Upper lobe of left lung (tissue), 4 donors: ENCODE data around the gene SLC30A7.

Source experiments
- EP300 ChIP-seq, 4 donors: sonication (generic); formaldehyde crosslinking; IDR thresholded peaks; one replicate each; pipeline ENCODE4 v1.5.1; 2017; ENCODE audit warnings: antibody characterized with exemption in 4 of 4, control low read depth in 2 of 4
- POLR2A ChIP-seq, 4 donors: fragments of 450-650 bp; IDR thresholded peaks; one replicate each; pipeline ENCODE4 v1.5.1; 2016 to 2017; ENCODE audit warnings: antibody characterized with exemption in 4 of 4, mild to moderate bottlenecking in 2 of 4
- POLR2AphosphoS5 ChIP-seq, 2 donors: sonication (generic); formaldehyde crosslinking; IDR thresholded peaks; one replicate each; pipeline ENCODE4 v1.5.1; 2017; ENCODE audit warnings: antibody characterized with exemption in 2 of 2
- TF ChIP-seq, protein P1 (sequence below), 6 experiments: fragments of 450-650 bp in 4 of 6; fragments of 200-600 bp in 2 of 6; sonication (generic) in 2 of 6; IDR thresholded peaks; one replicate each; pipeline ENCODE4 v1.5.1; 2016 to 2019; ENCODE audit warnings: antibody characterized with exemption in 6 of 6

DNA sequence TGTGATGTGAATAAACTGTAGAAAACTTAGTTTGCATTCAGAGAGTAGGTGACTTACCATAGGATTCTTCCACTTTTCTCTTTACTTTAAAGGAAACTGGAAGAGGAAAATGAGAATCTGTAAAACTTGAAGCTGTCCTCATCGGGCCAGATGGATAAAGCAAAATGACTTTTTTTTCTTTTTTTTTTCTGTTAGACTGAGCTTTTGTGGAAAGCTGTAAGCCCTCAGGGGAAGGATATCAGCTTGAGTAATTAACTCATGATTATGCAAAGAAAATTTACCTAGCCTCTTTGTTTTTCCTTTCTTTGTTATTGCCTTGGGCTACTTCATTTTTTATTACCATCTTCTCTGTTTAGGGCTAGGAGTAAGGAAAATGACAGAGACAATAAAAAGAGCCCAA, 76.3 kb downstream of the SLC30A7 start:
- TF ChIP-seq, protein P1, sequence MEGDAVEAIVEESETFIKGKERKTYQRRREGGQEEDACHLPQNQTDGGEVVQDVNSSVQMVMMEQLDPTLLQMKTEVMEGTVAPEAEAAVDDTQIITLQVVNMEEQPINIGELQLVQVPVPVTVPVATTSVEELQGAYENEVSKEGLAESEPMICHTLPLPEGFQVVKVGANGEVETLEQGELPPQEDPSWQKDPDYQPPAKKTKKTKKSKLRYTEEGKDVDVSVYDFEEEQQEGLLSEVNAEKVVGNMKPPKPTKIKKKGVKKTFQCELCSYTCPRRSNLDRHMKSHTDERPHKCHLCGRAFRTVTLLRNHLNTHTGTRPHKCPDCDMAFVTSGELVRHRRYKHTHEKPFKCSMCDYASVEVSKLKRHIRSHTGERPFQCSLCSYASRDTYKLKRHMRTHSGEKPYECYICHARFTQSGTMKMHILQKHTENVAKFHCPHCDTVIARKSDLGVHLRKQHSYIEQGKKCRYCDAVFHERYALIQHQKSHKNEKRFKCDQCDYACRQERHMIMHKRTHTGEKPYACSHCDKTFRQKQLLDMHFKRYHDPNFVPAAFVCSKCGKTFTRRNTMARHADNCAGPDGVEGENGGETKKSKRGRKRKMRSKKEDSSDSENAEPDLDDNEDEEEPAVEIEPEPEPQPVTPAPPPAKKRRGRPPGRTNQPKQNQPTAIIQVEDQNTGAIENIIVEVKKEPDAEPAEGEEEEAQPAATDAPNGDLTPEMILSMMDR (IDR thresholded peaks at IDR 0.05): no peak
- no peak for TF ChIP-seq POLR2AphosphoS5 (IDR thresholded peaks at IDR 0.05)
- no peak for TF ChIP-seq POLR2A (IDR thresholded peaks at IDR 0.05)
- no peak for TF ChIP-seq EP300 (IDR thresholded peaks at IDR 0.05)
